Smooth muscle cell (in vitro differentiated cells): Measurements from ENCODE around the gene FCGBP. TPM values are rescaled to one million over a fixed set of nuclear protein-coding genes. Genes with fewer than 3 reads are reported as not detected.

ENCODE experiments used
- DNase-seq: peaks from one replicate; lab custom pipeline; 2025; ENCODE audit not compliant: unreplicated experiment; lab: John Stamatoyannopoulos, UW
- H2AFZ ChIP-seq: fragments of 200-600 bp; sonication (generic); 2 replicates; pipeline ENCODE4 v1.6.0; 2016; ENCODE audit warnings: antibody characterized with exemption, low read depth, mild to moderate bottlenecking
- H3F3A ChIP-seq: fragments of 200-600 bp; sonication (generic); 2 replicates; pipeline ENCODE4 v1.6.0; 2017; ENCODE audit warnings: antibody characterized with exemption, low read depth
- H3K27ac ChIP-seq: fragments of 200-600 bp; sonication (generic); 2 replicates; pipeline ENCODE4 v1.5.1; 2016; ENCODE audit warnings: low read depth, mild to moderate bottlenecking
- H3K27me3 ChIP-seq: fragments of 200-600 bp; sonication (generic); 2 replicates; pipeline ENCODE4 v1.6.1; 2016; ENCODE audit warnings: low read depth, mild to moderate bottlenecking
- H3K36me3 ChIP-seq: fragments of 200-600 bp; sonication (generic); 2 replicates; pipeline ENCODE4 v1.5.1; 2016; ENCODE audit warnings: low read depth
- H3K4me1 ChIP-seq: fragments of 200-600 bp; sonication (generic); 2 replicates; pipeline ENCODE4 v1.5.1; 2016; ENCODE audit warnings: low read depth
- H3K4me2 ChIP-seq: fragments of 200-600 bp; sonication (generic); 2 replicates; pipeline ENCODE4 v1.6.0; 2016; ENCODE audit warnings: mild to moderate bottlenecking
- H3K4me3 ChIP-seq: fragments of 200-600 bp; sonication (generic); 2 replicates; pipeline ENCODE4 v1.5.1; 2016; ENCODE audit warnings: mild to moderate bottlenecking
- H3K79me2 ChIP-seq: fragments of 200-600 bp; sonication (generic); 2 replicates; pipeline ENCODE4 v1.6.0; 2016; ENCODE audit warnings: low read depth, mild to moderate bottlenecking
- H3K9ac ChIP-seq: fragments of 200-600 bp; sonication (generic); 2 replicates; pipeline ENCODE4 v1.6.0; 2016; ENCODE audit warnings: low read depth
- H3K9me3 ChIP-seq: fragments of 200-600 bp; sonication (generic); replicated peaks from 2 replicates; pipeline ENCODE4 v1.5.1; 2016; ENCODE audit warnings: low read depth
- H4K20me1 ChIP-seq: fragments of 200-600 bp; sonication (generic); 2 replicates; pipeline ENCODE4 v1.6.0; 2016; ENCODE audit warnings: low read depth
- CTCF ChIP-seq: fragments of 200-600 bp; sonication (generic); IDR thresholded peaks from 2 replicates; pipeline ENCODE4 v1.5.1; 2017; ENCODE audit warnings: borderline replicate concordance, mild to moderate bottlenecking, antibody characterized with exemption; ENCODE audit not compliant: insufficient read depth, poor library complexity, severe bottlenecking
- WGBS: methylation state at CpG from one replicate; pipeline ENCODE4 v1.1.7; 2016; ENCODE audit warnings: low lambda C conversion rate; 5-methylcytosine and 5-hydroxymethylcytosine counted together
- polyA plus RNA-seq: library from polyadenylated mRNA; unstranded; fragments of >200 nt; fragmentation: Nextera tagmentation; extraction: Ambion mirVana; gene quantifications from 2 replicates; pipeline ENCODE4 v1.2.1, GENCODE V29; 2016
- total RNA-seq: library from RNA; depleted of rRNA; stranded (reverse); fragments of >200 nt; gene quantifications from 2 replicates; pipeline ENCODE4 v1.2.3, GENCODE V29; 2014

Gene FCGBP
- total and polyA plus RNA-seq, 2 experiments from 2014 or later, result 0.15 to 0.18 TPM

- peaks cover 3% of the 10 kb centered on the region for H4K20me1 ChIP-seq
- DNase-seq, result no peak
- H3K9me3 ChIP-seq, result no peaks in the 10 kb centered on the region
- WGBS, result 97% methylated on average over 24 of the region's 24 CpGs
- no peak overlapping the region for H3K4me3 ChIP-seq
- no peaks in the 10 kb centered on the region for H3K27me3 ChIP-seq
- H2AFZ ChIP-seq, result no peak overlapping the region
- H3K4me2 ChIP-seq, result no peak overlapping the region
- peaks cover 30% of the 10 kb centered on the region for H3K79me2 ChIP-seq
- H3K9ac ChIP-seq, result no peak overlapping the region
- H3F3A ChIP-seq, result no peaks in the 10 kb centered on the region
- H3K36me3 ChIP-seq, result peaks cover 32% of the 10 kb centered on the region
- H3K27ac ChIP-seq, result no peak overlapping the region
- no peak for TF ChIP-seq CTCF
- H3K4me1 ChIP-seq, result peaks cover 5% of the 10 kb centered on the region
Observed at GRCh38 chr19:39974377-39975155, 40.1 kb upstream of the FCGBP start.

GRCh38 chr19:39971380-39972035 lies 37.1 kb upstream of the FCGBP start:
- H3K9me3 ChIP-seq, result no peaks in the 10 kb centered on the region
- no peak for TF ChIP-seq CTCF
- H3K4me3 ChIP-seq, result peak overlapping the region; percentile 85
- peak overlapping the region; percentile 77 for H2AFZ ChIP-seq
- no peaks in the 10 kb centered on the region for H3K27me3 ChIP-seq
- DNase-seq, result no peak
- H4K20me1 ChIP-seq, result peaks cover 3% of the 10 kb centered on the region
- H3K4me2 ChIP-seq, result peak overlapping the region; percentile 86
- WGBS, result 3% methylated on average over 21 of the region's 21 CpGs
- H3K36me3 ChIP-seq, result peaks cover 13% of the 10 kb centered on the region
- no peaks in the 10 kb centered on the region for H3F3A ChIP-seq
- H3K79me2 ChIP-seq, result peaks cover 30% of the 10 kb centered on the region
- peak overlapping the region; percentile 96 for H3K9ac ChIP-seq
- peak overlapping the region; percentile 73 for H3K27ac ChIP-seq
- peaks cover 5% of the 10 kb centered on the region for H3K4me1 ChIP-seq

- 1% methylated on average over 46 of the region's 47 CpGs for WGBS
- TF ChIP-seq CTCF, result peak; percentile 58
- peaks cover 30% of the 10 kb centered on the region for H3K79me2 ChIP-seq
- peak within 1 kb of the TSS; percentile 85 for H3K4me3 ChIP-seq
- no peaks in the 10 kb centered on the region for H3F3A ChIP-seq
- H3K9me3 ChIP-seq, result no peaks in the 10 kb centered on the region
- H3K36me3 ChIP-seq, result peaks cover 13% of the 10 kb centered on the region
- peaks cover 3% of the 10 kb centered on the region for H4K20me1 ChIP-seq
- no peaks in the 10 kb centered on the region for H3K27me3 ChIP-seq
- H3K4me2 ChIP-seq, result peak within 1 kb of the TSS; percentile 86
- peak within 1 kb of the TSS; percentile 96 for H3K9ac ChIP-seq
- DNase-seq, result peak; percentile 93
- peak within 1 kb of the TSS; percentile 74 for H3K27ac ChIP-seq
- H2AFZ ChIP-seq, result peak within 1 kb of the TSS; percentile 77
- peaks cover 5% of the 10 kb centered on the region for H3K4me1 ChIP-seq
Observed at GRCh38 chr19:39970675-39971379, 36.4 kb upstream of the FCGBP start, which contains the start of gene PSMC4. Gene PSMC4, plus strand, starts transcription at chr19:39971165. Its CDS starts 38 bp downstream, at chr19:39971203.
